C4-2B (cell line): ENCODE data around the gene RPRD1B.

ENCODE experiments used
- ZFX ChIP-seq: fragments of 450-650 bp; IDR thresholded peaks from 2 replicates; pipeline ENCODE4 v1.6.1; 2017
- TF ChIP-seq, protein P1 (sequence below): fragments of 450-650 bp; conservative IDR thresholded peaks from 2 replicates; pipeline ENCODE4 v1.5.1; 2017; ENCODE audit warnings: mild to moderate bottlenecking

DNA sequence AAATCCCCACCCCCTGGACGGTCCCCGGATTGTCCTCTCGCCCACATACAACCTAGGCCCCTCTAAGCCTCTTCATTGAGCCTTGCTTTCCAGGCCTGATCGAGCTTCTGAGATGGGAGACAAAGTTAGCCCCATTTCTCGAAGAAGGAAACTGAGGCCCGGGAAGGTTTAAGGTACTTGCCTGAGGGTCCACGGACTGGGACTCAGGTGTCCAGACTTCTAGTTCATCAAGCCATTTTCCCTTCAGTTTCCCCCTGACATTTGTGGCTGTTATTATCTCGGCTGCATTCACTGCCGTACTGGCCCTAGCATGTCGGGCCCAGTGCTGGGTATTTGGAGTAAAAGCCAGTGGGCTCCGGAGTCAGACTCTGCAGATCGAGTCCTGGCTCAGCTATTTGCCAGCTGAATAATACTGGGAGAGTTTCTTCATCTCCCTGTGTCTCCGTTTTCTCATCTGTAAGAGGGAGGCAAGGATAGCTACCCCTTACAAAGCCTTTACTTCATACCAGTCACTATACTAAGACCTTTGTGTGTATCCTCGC, 633 bp downstream of the RPRD1B start:
- TF ChIP-seq, protein P1, sequence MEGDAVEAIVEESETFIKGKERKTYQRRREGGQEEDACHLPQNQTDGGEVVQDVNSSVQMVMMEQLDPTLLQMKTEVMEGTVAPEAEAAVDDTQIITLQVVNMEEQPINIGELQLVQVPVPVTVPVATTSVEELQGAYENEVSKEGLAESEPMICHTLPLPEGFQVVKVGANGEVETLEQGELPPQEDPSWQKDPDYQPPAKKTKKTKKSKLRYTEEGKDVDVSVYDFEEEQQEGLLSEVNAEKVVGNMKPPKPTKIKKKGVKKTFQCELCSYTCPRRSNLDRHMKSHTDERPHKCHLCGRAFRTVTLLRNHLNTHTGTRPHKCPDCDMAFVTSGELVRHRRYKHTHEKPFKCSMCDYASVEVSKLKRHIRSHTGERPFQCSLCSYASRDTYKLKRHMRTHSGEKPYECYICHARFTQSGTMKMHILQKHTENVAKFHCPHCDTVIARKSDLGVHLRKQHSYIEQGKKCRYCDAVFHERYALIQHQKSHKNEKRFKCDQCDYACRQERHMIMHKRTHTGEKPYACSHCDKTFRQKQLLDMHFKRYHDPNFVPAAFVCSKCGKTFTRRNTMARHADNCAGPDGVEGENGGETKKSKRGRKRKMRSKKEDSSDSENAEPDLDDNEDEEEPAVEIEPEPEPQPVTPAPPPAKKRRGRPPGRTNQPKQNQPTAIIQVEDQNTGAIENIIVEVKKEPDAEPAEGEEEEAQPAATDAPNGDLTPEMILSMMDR, result no peak
- no peak for TF ChIP-seq ZFX
